ENCODE data around the gene KIR2DL1.
"Not testable (repeated sequence)": the region's sequence is repeated elsewhere in the genome, so short reads cannot be mapped to it uniquely, and the experiment has no call there.

The KIR2DL1 gene

GRCh38 chr19:54771018-54771960, 1.7 kb downstream of the KIR2DL1 start:
- DNase-seq, result not testable (repeated sequence)

GRCh38 chr19:54772666-54773065, 3.1 kb downstream of the KIR2DL1 start:
- not testable (repeated sequence) for DNase-seq

- DNase-seq, result not testable (repeated sequence)
These were observed 5.7 kb downstream of the KIR2DL1 start for GRCh38 chr19:54775095-54775815.

GRCh38 chr19:54775830-54776229, 6.2 kb downstream of the KIR2DL1 start:
- DNase-seq, result not testable (repeated sequence)

GRCh38 chr19:54777851-54778250, 8.3 kb downstream of the KIR2DL1 start:
- not testable (repeated sequence) for DNase-seq

- DNase-seq, result not testable (repeated sequence)
These were observed 9.3 kb downstream of the KIR2DL1 start for GRCh38 chr19:54778896-54779295.

- DNase-seq, result not testable (repeated sequence)
These were observed 13.3 kb downstream of the KIR2DL1 start for GRCh38 chr19:54782916-54783315.

- DNase-seq, result not testable (repeated sequence)
These were observed 16.6 kb downstream of the KIR2DL1 start for GRCh38 chr19:54786091-54786723.

GRCh38 chr19:54788154-54788553, 18.6 kb downstream of the KIR2DL1 start:
- not testable (repeated sequence) for DNase-seq

GRCh38 chr19:54790711-54791110, 21.1 kb downstream of the KIR2DL1 start:
- no peak for DNase-seq

- no peak for DNase-seq
These were observed 21.9 kb downstream of the KIR2DL1 start for GRCh38 chr19:54791476-54791875.

- no peak for DNase-seq
These were observed 23.2 kb downstream of the KIR2DL1 start for GRCh38 chr19:54792814-54793213.

- DNase-seq, result no peak
These were observed 26.2 kb downstream of the KIR2DL1 start for GRCh38 chr19:54795758-54796157.

- DNase-seq, result no peak
These were observed 33.8 kb downstream of the KIR2DL1 start, which contains the start of gene KIR2DL4 for GRCh38 chr19:54803410-54803809. Gene KIR2DL4 (plus strand): TSS chr19:54803610. CDS start chr19:54803652, 42 bp downstream.

- DNase-seq, result no peak
These were observed 34.5 kb downstream of the KIR2DL1 start for GRCh38 chr19:54804101-54804500.

- no peak for DNase-seq
These were observed 35.0 kb downstream of the KIR2DL1 start for GRCh38 chr19:54804571-54804970.

- no peak for DNase-seq
These were observed 36.3 kb downstream of the KIR2DL1 start for GRCh38 chr19:54805665-54806515.

GRCh38 chr19:54806516-54806838, 36.9 kb downstream of the KIR2DL1 start:
- DNase-seq, result no peak

- DNase-seq, result not testable (repeated sequence)
These were observed 45.0 kb downstream of the KIR2DL1 start for GRCh38 chr19:54814571-54814970.

GRCh38 chr19:54816251-54816650, 46.7 kb downstream of the KIR2DL1 start, which contains the start of gene KIR3DL1:
Gene KIR3DL1 (plus strand): TSS chr19:54816468.
- not testable (repeated sequence) for DNase-seq

GRCh38 chr19:54817670-54818536, 48.3 kb downstream of the KIR2DL1 start:
- no peak for DNase-seq
